HG03108 (cell line): ENCODE results near the gene MED29.

ENCODE experiments used
- ATAC-seq: cut with Tn5 transposase; IDR thresholded peaks from one replicate; pipeline ENCODE4 v1.9.1; 2021; ENCODE audit warnings: moderate library complexity; ENCODE audit not compliant: unreplicated experiment

The MED29 gene

GRCh38 chr19:39410017-39410830 is 19.0 kb downstream of the MED29 start:
- ATAC-seq = peak; percentile 15

GRCh38 chr19:39410831-39411080 is 19.6 kb downstream of the MED29 start:
- ATAC-seq = no peak

GRCh38 chr19:39411081-39411831 is 20.1 kb downstream of the MED29 start:
- ATAC-seq = no peak

- peak; percentile 16 for ATAC-seq
Observed at GRCh38 chr19:39411832-39412099, 20.6 kb downstream of the MED29 start.

GRCh38 chr19:39412100-39412866 is 21.1 kb downstream of the MED29 start, which contains the start of gene PLEKHG2:
Gene PLEKHG2 (plus strand): TSS chr19:39412669. CDS start chr19:39414087, 1,418 bp downstream.
- ATAC-seq = peak; percentile 48

- ATAC-seq = no peak
Observed at GRCh38 chr19:39412867-39413271, 21.7 kb downstream of the MED29 start.

GRCh38 chr19:39413272-39413910 is 22.2 kb downstream of the MED29 start:
- ATAC-seq = no peak

GRCh38 chr19:39413911-39414608 is 22.9 kb downstream of the MED29 start:
- no peak for ATAC-seq

GRCh38 chr19:39415111-39416046 is 24.2 kb downstream of the MED29 start:
- no peak for ATAC-seq

GRCh38 chr19:39416152-39417120 is 25.3 kb downstream of the MED29 start:
- no peak for ATAC-seq

GRCh38 chr19:39417463-39418181 is 26.4 kb downstream of the MED29 start:
- ATAC-seq = no peak

GRCh38 chr19:39419003-39419402 is 27.8 kb downstream of the MED29 start:
- ATAC-seq = no peak

- ATAC-seq = no peak
Observed at GRCh38 chr19:39420769-39421168, 29.6 kb downstream of the MED29 start.

GRCh38 chr19:39422020-39422419 is 30.8 kb downstream of the MED29 start:
- no peak for ATAC-seq

GRCh38 chr19:39423258-39424086 is 32.3 kb downstream of the MED29 start:
- ATAC-seq = no peak

GRCh38 chr19:39424934-39425333 is 33.8 kb downstream of the MED29 start:
- no peak for ATAC-seq

- no peak for ATAC-seq
Observed at GRCh38 chr19:39425744-39426143, 34.6 kb downstream of the MED29 start.
